Gastrocnemius medialis (tissue), 4 donors: ENCODE measurements around the gene PKN1. TPM values are rescaled to one million over a fixed set of nuclear protein-coding genes. Genes with fewer than 3 reads are reported as not detected.

Source experiments
- ATAC-seq, 2 donors: fragments of 150-250 bp; one replicate each; pipeline ENCODE4 v1.9.1; 2016
- DNase-seq, 2 donors: peaks; one replicate each; pipeline ENCODE4 v3.0.0-alpha.2; 2019
- H3K27ac ChIP-seq, 4 donors: fragments of 200-600 bp; sonication (generic); 1 replicate in 1 of 4; 2 replicates in 3 of 4; pipeline ENCODE4 v1.5.1; 2016 to 2018; ENCODE audit warnings: mild to moderate bottlenecking in 2 of 4, moderate library complexity in 1 of 4
- H3K27me3 ChIP-seq, 3 donors: fragments of 200-600 bp; sonication (generic) in 2 of 3; 1 replicate in 1 of 3; 2 replicates in 2 of 3; pipeline versions ENCODE4 v1.5.1 to v1.6.0; 2016 to 2019; ENCODE audit warnings: mild to moderate bottlenecking in 1 of 3, moderate library complexity in 1 of 3
- H3K36me3 ChIP-seq, 2 donors: fragments of 200-600 bp; sonication (generic) in 1 of 2; one replicate each; pipeline ENCODE4 v1.5.1; 2017 to 2018
- H3K4me1 ChIP-seq, 2 donors: fragments of 200-600 bp; sonication (generic) in 1 of 2; one replicate each; pipeline ENCODE4 v1.5.1; 2016 to 2017; ENCODE audit warnings: mild to moderate bottlenecking in 2 of 2
- H3K4me3 ChIP-seq, 4 donors: fragments of 200-600 bp; sonication (generic) in 3 of 4; 1 replicate in 1 of 4; 2 replicates in 3 of 4; pipeline ENCODE4 v1.5.1; 2016 to 2019; ENCODE audit warnings: mild to moderate bottlenecking in 2 of 4
- H3K9me3 ChIP-seq, 3 donors: fragments of 200-600 bp; sonication (generic) in 2 of 3; 1 replicate in 1 of 3; 2 replicates in 2 of 3; pipeline ENCODE4 v1.5.1; 2016 to 2019
- CTCF ChIP-seq, 5 experiments: fragments of 450-650 bp in 3 of 5; fragments of 200-600 bp in 2 of 5; sonication (generic) in 2 of 5; IDR thresholded peaks in 4 of 5; conservative IDR thresholded peaks in 1 of 5; 1 replicate in 4 of 5; 2 replicates in 1 of 5; pipeline ENCODE4 v1.5.1; 2016 to 2019; ENCODE audit warnings: antibody characterized with exemption in 5 of 5, mild to moderate bottlenecking in 3 of 5, moderate library complexity in 3 of 5
- POLR2A ChIP-seq, 2 donors: fragments of 450-650 bp; IDR thresholded peaks; one replicate each; pipeline ENCODE4 v1.6.1; 2017; ENCODE audit warnings: antibody characterized with exemption in 2 of 2, mild to moderate bottlenecking in 2 of 2, moderate library complexity in 2 of 2
- in situ Hi-C, 4 donors: fragments of 200-750 bp; cut with MboI; loops; one replicate each; pipeline versions ENCODE4 v1.15.0 to v1.8.0; 2017; ENCODE audit warnings: low sequenced_read_pairs in 4 of 4
- intact Hi-C: fragments of 100-400 bp; cut with DNase I; formaldehyde crosslinking; loops from one replicate; pipeline ENCODE4 v1.15.1; 2023; ENCODE audit warnings: low total_unique reads
- total RNA-seq, 4 donors: library from RNA; depleted of rRNA; stranded (reverse); fragments of >200 nt; gene quantifications; one replicate each; pipeline versions ENCODE4 v1.1.0 to v1.2.3, GENCODE V29; 2016

The PKN1 gene
- 100 to 1,000 TPM in 1 of 4 donors, 10 to 100 TPM in 3; 52.1 to 130 (median 81.3) TPM for total RNA-seq

- no peaks in the 10 kb centered on the region for H3K9me3 ChIP-seq
- peak in 1 of 2 donors; percentile 20 for TF ChIP-seq POLR2A (IDR thresholded peaks at IDR 0.05)
- no peak for TF ChIP-seq CTCF (IDR thresholded peaks at IDR 0.05 in 4 of 5, conservative IDR thresholded peaks at IDR 0.05 in 1 of 5)
- in situ Hi-C loops (no loop called here), intact Hi-C loops (loop anchor here (5.0 kb wide), 1 partner anchor 129 kb away; no protein-coding TSS in a partner anchor)
- H3K27me3 ChIP-seq: peaks cover 0 to 6% (median 0%) of the 10 kb centered on the region in 3 donors
- ATAC-seq (peak; percentile 73 to 82), DNase-seq (no peak)
- peak within 1 kb of the TSS; percentile 75 to 87 (median 84) for H3K4me3 ChIP-seq
- H3K36me3 ChIP-seq: no peaks in the 10 kb centered on the region
- H3K27ac ChIP-seq: peak within 1 kb of the TSS; percentile 73 to 81 (median 76)
- H3K4me1 ChIP-seq: peaks cover 16 to 17% of the 10 kb centered on the region in 2 donors
Observed at GRCh38 chr19:14432791-14433553, at the start of gene PKN1. PKN1 (plus strand) TSS chr19:14433306; CDS start chr19:14433522, 216 bp downstream.

GRCh38 chr19:14383661-14384555, 49.2 kb upstream of the PKN1 start:
- Histone ChIP-seq H3K4me1 (peaks cover 29 to 30% of the 10 kb centered on the region in 2 donors), H3K9me3 (no peaks in the 10 kb centered on the region), H3K36me3 (no peaks in the 10 kb centered on the region), H3K27ac (peak overlapping the region; percentile 64 to 97 (median 86)), H3K4me3 (peak overlapping the region; percentile 33 to 74 (median 38)), H3K27me3 (no peaks in the 10 kb centered on the region)
- ATAC-seq (no peak), DNase-seq (peak; percentile 27 to 47)
- in situ Hi-C loops: no loop called here
- TF ChIP-seq CTCF (IDR thresholded peaks at IDR 0.05 in 4 of 5, conservative IDR thresholded peaks at IDR 0.05 in 1 of 5) (no peak), POLR2A (IDR thresholded peaks at IDR 0.05) (no peak)
- intact Hi-C loops: loop anchor here (5.0 kb wide), 1 partner anchor 133 kb away; the partner anchor contains the start of gene DNAJB1

- Histone ChIP-seq H3K27me3 (no peaks in the 10 kb centered on the region), H3K27ac (peak overlapping the region in 2 of 4 donors; percentile 64 to 94), H3K4me1 (peaks cover 20 to 26% of the 10 kb centered on the region in 2 donors), H3K4me3 (no peak overlapping the region), H3K36me3 (peaks cover 0 to 3% of the 10 kb centered on the region in 2 donors), H3K9me3 (no peaks in the 10 kb centered on the region)
- intact Hi-C loops (no loop called here), in situ Hi-C loops (no loop called here)
- ATAC-seq: no peak
- TF ChIP-seq POLR2A (IDR thresholded peaks at IDR 0.05) (no peak), CTCF (IDR thresholded peaks at IDR 0.05 in 4 of 5, conservative IDR thresholded peaks at IDR 0.05 in 1 of 5) (no peak)
- no peak for DNase-seq
Observed at GRCh38 chr19:14385492-14385891, 47.6 kb upstream of the PKN1 start.

GRCh38 chr19:14390548-14390947, 42.6 kb upstream of the PKN1 start:
- H3K27ac ChIP-seq: no peak overlapping the region
- in situ Hi-C loops: no loop called here
- no peaks in the 10 kb centered on the region for H3K27me3 ChIP-seq
- TF ChIP-seq POLR2A (IDR thresholded peaks at IDR 0.05) (no peak), CTCF (IDR thresholded peaks at IDR 0.05 in 4 of 5, conservative IDR thresholded peaks at IDR 0.05 in 1 of 5) (no peak)
- H3K4me3 ChIP-seq: no peak overlapping the region
- intact Hi-C loops: no loop called here
- no peaks in the 10 kb centered on the region for H3K9me3 ChIP-seq
- no peaks in the 10 kb centered on the region for H3K4me1 ChIP-seq
- peaks cover 0 to 52% of the 10 kb centered on the region in 2 donors for H3K36me3 ChIP-seq
- ATAC-seq (no peak), DNase-seq (no peak)
